Left ventricle myocardium inferior (tissue), 1 donor: ENCODE measurements around the gene RSL1D1. TPM values are rescaled to one million over a fixed set of nuclear protein-coding genes. Genes with fewer than 3 reads are reported as not detected.

Experiments
- DNase-seq: peaks from one replicate; pipeline ENCODE4 v3.0.0-alpha.2; 2020
- H3K27ac ChIP-seq: fragments of 200-600 bp; replicated peaks from 2 replicates; pipeline ENCODE4 v1.8.0; 2021
- H3K27me3 ChIP-seq: fragments of 200-600 bp; 2 replicates; pipeline ENCODE4 v1.8.0; 2021; ENCODE audit warnings: low read depth
- H3K36me3 ChIP-seq: fragments of 200-600 bp; 2 replicates; pipeline ENCODE4 v1.8.0; 2021
- H3K4me1 ChIP-seq: fragments of 200-600 bp; 2 replicates; pipeline ENCODE4 v1.8.0; 2021
- H3K4me3 ChIP-seq: fragments of 200-600 bp; 2 replicates; pipeline ENCODE4 v1.8.0; 2021; ENCODE audit warnings: mild to moderate bottlenecking, moderate library complexity
- H3K9me3 ChIP-seq: fragments of 200-600 bp; replicated peaks from 2 replicates; pipeline ENCODE4 v1.8.0; 2021
- intact Hi-C: fragments of 100-400 bp; cut with micrococcal nuclease; formaldehyde crosslinking; loops from one replicate; pipeline ENCODE4 v1.11.0; 2022
- total RNA-seq: library from RNA; stranded (reverse); fragmentation: NEBNext Ultra II Directional; extraction: Animal tissue kit (Norgen Biotek cat#: 25700); gene quantifications from one replicate; pipeline ENCODE4 v1.2.1, GENCODE V29; 2021
- TF ChIP-seq, protein P1 (sequence below): fragments of 200-600 bp; IDR thresholded peaks from 2 replicates; pipeline ENCODE4 v1.8.0; 2021; ENCODE audit warnings: antibody characterized with exemption, mild to moderate bottlenecking, borderline replicate concordance
- donor health status: DM: no; HTN: yes; CAD: no; lungs with severe emphysema.

RSL1D1 gene
- total RNA-seq, 1 donor from 2014 or later: 117 TPM

DNA sequence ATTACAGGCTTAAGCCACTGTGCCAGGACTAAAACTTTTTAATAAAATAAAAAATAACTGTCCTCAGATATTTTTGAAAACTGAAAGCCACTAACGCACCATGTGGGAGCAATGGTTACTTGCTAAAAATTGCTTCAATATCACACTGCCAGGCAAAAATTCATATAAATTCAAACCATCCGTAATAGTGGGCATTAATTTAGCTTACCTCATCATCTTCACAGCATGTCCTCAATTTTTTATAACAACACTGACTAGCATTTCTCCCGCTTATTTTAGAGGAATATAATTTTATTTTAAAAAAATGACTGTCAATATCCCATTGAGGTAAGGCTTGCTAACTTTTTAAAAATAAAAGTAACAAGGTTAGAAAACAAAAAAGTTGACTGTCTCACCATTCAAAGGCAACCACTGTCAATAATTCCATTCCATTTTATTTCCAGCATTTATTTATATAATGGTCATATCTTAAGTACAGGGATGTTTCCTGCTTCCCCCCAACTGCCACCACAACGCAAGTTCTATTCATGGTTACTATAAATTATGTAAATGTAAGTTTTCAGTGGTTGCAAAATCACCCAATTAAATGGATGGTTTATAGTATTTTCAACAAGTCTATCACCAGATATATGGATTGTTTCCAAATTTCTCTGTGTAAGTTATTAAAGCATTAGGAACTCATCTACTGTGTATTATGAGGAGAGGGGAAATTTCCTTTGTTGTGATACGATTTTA lies 39.1 kb upstream of the RSL1D1 start:
- intact Hi-C loops: no loop called here
- TF ChIP-seq, protein P1, sequence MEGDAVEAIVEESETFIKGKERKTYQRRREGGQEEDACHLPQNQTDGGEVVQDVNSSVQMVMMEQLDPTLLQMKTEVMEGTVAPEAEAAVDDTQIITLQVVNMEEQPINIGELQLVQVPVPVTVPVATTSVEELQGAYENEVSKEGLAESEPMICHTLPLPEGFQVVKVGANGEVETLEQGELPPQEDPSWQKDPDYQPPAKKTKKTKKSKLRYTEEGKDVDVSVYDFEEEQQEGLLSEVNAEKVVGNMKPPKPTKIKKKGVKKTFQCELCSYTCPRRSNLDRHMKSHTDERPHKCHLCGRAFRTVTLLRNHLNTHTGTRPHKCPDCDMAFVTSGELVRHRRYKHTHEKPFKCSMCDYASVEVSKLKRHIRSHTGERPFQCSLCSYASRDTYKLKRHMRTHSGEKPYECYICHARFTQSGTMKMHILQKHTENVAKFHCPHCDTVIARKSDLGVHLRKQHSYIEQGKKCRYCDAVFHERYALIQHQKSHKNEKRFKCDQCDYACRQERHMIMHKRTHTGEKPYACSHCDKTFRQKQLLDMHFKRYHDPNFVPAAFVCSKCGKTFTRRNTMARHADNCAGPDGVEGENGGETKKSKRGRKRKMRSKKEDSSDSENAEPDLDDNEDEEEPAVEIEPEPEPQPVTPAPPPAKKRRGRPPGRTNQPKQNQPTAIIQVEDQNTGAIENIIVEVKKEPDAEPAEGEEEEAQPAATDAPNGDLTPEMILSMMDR: no peak
- H3K27me3 ChIP-seq: no peaks in the 10 kb centered on the region
- DNase-seq: no peak
- H3K9me3 ChIP-seq: no peaks in the 10 kb centered on the region
- H3K27ac ChIP-seq: no peak overlapping the region
- H3K4me1 ChIP-seq: no peaks in the 10 kb centered on the region
- peaks cover 90% of the 10 kb centered on the region for H3K36me3 ChIP-seq
- no peak overlapping the region for H3K4me3 ChIP-seq

DNA sequence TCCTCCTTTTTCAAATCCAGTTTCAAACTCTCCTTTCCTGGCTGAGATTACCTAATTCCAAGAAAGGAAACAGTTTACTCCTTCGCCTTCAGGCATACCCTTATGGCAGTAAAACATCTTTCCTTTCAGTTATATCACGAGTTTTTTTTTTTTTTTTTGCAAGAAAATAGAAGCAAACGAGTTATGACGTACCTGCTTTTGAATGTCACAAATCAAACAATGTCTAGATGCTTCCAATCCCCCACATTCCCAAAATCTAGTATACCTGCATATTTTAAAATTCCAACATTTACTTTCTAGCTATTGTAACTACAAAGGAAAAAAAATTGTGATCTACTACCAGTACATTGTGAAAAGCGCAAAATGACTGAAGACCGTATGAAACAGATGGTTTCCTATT lies 35.5 kb upstream of the RSL1D1 start:
- intact Hi-C loops: no loop called here
- peaks cover 97% of the 10 kb centered on the region for H3K36me3 ChIP-seq
- TF ChIP-seq, protein P1: no peak
- DNase-seq: no peak
- no peak overlapping the region for H3K4me3 ChIP-seq
- H3K4me1 ChIP-seq: peaks cover 7% of the 10 kb centered on the region
- no peak overlapping the region for H3K27ac ChIP-seq
- no peaks in the 10 kb centered on the region for H3K9me3 ChIP-seq
- H3K27me3 ChIP-seq: no peaks in the 10 kb centered on the region

DNA sequence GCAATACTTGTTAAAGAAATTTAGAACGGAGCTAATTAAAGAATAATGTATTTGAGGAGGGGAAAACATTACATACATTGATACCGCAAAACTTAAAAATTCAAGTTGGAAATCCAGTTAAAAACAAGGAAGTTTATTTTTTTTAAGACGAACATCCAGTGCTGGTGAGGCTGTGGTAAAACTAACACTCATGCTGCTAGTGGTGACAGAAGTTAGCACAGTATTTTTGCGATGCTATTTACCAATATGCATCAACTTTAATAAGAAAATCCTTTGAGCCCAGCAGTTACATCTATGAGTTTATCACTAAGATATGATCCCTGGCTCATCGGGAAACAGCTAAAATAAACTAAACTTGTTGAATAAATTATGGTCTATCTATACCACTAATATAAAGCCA lies 32.7 kb upstream of the RSL1D1 start:
- intact Hi-C loops: no loop called here
- TF ChIP-seq, protein P1: no peak
- Histone ChIP-seq H3K36me3 (peaks cover 96% of the 10 kb centered on the region), H3K4me1 (peaks cover 8% of the 10 kb centered on the region), H3K27me3 (no peaks in the 10 kb centered on the region), H3K9me3 (no peaks in the 10 kb centered on the region), H3K4me3 (no peak overlapping the region), H3K27ac (no peak overlapping the region)
- DNase-seq: no peak

DNA sequence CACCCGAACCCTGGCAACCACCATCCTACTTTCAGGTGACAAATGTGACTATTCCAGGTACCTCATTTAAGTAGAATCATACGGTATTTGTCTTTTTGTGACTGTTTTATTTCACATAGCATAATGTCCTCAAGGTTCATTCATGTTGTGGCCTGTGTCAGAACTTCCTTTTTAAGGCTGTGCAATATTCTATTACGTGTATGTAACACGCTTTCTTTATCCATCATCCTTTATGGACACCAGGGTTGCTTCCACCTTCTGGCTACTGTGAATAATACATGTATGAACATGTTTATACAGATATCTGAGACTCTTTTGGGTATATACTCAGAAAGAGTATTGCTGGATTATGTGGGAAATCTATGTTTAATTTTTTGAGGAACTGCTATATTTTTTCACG lies 28.7 kb upstream of the RSL1D1 start:
- no peak overlapping the region for H3K27ac ChIP-seq
- H3K4me3 ChIP-seq: no peak overlapping the region
- H3K36me3 ChIP-seq: peaks cover 93% of the 10 kb centered on the region
- DNase-seq: no peak
- no peaks in the 10 kb centered on the region for H3K27me3 ChIP-seq
- intact Hi-C loops: no loop called here
- TF ChIP-seq, protein P1: no peak
- H3K9me3 ChIP-seq: no peaks in the 10 kb centered on the region
- peaks cover 16% of the 10 kb centered on the region for H3K4me1 ChIP-seq

- DNase-seq: no peak
- H3K36me3 ChIP-seq: peaks cover 92% of the 10 kb centered on the region
- no peak overlapping the region for H3K27ac ChIP-seq
- H3K27me3 ChIP-seq: no peaks in the 10 kb centered on the region
- H3K4me1 ChIP-seq: peaks cover 20% of the 10 kb centered on the region
- no peaks in the 10 kb centered on the region for H3K9me3 ChIP-seq
- TF ChIP-seq, protein P1: no peak
- no peak overlapping the region for H3K4me3 ChIP-seq
- intact Hi-C loops: no loop called here
Measured at GRCh38 chr16:11877374-11877773, 26.0 kb upstream of the RSL1D1 start.
